GM19035 (cell line): ENCODE data around the gene RIPOR1.
A peak's percentile ranks its signal among the peaks of the same experiment; 100 is the strongest.

Experiments
- ATAC-seq: cut with Tn5 transposase; IDR thresholded peaks from one replicate; pipeline ENCODE4 v1.9.1; 2021; ENCODE audit not compliant: unreplicated experiment

The RIPOR1 gene

GRCh38 chr16:67537636-67538591 is 9.3 kb downstream of the RIPOR1 start:
- peak; percentile 43 for ATAC-seq

DNA sequence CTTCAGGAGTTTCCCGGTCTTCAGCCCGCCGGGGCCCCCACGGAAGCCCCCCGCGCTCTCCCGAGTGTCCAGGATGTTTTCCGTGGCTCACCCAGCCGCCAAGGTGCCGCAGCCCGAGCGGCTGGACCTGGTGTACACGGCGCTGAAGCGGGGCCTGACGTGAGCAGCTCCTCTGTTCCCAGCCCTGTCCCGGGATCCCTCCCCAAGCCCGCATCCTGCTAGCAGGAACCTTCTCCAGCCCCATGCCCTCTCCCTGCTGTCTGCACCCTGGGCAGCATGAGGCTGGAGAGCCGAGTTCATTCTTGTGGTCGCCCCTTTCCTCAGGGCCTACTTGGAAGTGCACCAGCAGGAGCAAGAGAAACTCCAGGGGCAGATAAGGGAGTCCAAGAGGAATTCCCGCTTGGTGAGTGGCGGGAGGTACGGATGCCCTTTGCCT is 10.1 kb downstream of the RIPOR1 start:
- ATAC-seq, result no peak

- no peak for ATAC-seq
Observed at GRCh38 chr16:67539271-67539670, 10.6 kb downstream of the RIPOR1 start.

DNA sequence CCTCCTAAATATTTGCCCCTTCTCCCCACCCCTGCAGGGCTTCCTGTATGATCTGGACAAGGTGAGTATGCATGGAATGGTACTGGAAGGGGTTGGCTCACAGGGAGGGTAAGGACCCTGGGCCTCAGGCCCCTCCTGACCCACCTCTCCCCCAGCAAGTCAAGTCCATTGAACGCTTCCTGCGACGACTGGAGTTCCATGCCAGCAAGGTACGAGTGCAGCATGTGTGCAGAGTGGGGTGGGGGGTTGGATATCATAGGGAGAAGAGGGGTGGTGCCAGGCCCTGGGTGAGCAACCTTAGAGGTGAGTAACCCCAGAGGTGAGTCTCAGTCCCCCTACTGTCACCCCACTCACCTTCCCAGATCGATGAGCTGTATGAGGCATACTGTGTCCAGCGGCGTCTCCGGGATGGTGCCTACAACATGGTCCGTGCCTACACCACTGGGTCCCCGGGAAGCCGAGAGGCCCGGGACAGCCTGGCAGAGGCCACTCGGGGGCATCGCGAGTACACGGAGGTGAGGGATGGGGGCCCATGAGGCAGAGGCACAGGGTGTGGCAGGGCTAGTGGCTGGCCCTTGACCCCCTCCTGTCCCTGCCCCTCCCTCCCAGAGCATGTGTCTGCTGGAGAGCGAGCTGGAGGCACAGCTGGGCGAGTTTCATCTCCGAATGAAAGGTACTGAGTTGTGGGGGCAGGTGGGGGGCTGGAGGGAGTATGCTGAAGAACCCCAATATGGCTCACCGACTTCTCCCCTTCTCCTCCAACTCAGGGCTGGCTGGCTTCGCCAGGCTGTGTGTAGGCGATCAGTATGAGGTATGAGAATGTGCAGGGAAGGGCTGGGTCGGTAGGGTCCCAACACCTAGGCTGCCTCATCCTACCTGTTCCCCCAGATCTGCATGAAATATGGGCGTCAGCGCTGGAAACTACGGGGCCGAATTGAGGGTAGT is 11.3 kb downstream of the RIPOR1 start:
- no peak for ATAC-seq

DNA sequence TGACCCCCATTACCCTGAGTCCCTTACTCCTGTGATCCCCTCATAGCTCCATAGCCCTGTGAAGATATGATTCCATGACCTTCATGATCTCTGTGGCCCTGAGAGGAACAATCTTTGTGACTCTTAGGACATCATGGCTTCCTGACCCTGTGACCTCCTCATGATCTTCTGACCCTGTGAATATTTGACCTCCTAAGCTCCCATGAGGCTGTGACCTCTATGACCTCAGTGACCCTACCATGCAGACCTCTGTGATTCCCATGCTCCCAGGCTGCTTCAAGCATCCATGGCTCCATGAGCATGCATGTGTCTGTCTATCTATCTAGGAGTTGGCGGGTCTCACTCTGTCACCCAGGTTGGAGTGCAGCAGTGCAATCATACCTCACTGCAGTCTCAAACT is 12.1 kb downstream of the RIPOR1 start:
- ATAC-seq, result no peak

GRCh38 chr16:67541391-67542263 is 13.0 kb downstream of the RIPOR1 start:
- ATAC-seq, result no peak

DNA sequence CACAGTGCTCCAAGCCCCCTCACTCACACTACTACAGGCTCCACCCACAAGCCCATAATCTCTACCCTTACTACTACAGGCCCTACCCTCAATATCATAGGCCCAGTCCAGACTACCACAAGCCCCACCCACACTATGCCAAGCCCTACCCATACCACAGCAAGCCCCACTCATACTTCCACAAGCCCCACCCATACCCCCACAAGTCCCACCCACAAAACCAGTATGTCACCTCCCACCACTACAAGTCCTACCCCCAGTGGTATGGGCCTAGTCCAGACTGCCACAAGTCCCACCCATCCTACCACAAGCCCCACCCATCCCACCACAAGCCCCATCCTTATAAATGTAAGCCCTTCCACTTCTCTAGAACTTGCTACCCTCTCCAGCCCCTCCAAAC is 13.8 kb downstream of the RIPOR1 start:
- ATAC-seq, result no peak

DNA sequence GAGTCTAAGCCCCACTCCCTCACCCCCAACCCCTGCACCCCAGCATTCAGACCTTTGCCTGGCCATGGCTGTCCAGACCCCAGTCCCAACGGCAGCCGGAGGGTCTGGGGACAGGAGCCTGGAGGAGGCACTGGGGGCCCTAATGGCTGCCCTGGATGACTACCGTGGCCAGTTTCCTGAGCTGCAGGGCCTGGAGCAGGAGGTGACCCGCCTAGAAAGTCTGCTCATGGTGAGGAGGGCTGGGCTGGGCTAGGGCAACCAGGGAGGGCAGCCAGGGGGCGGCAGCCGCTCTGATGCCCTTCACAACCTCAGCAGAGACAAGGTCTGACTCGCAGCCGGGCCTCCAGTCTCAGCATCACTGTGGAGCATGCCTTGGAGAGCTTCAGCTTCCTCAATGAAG is 14.4 kb downstream of the RIPOR1 start:
- no peak for ATAC-seq

- ATAC-seq, result no peak
Observed at GRCh38 chr16:67543582-67543981, 15.0 kb downstream of the RIPOR1 start.

GRCh38 chr16:67544329-67544841 is 15.8 kb downstream of the RIPOR1 start:
- no peak for ATAC-seq

DNA sequence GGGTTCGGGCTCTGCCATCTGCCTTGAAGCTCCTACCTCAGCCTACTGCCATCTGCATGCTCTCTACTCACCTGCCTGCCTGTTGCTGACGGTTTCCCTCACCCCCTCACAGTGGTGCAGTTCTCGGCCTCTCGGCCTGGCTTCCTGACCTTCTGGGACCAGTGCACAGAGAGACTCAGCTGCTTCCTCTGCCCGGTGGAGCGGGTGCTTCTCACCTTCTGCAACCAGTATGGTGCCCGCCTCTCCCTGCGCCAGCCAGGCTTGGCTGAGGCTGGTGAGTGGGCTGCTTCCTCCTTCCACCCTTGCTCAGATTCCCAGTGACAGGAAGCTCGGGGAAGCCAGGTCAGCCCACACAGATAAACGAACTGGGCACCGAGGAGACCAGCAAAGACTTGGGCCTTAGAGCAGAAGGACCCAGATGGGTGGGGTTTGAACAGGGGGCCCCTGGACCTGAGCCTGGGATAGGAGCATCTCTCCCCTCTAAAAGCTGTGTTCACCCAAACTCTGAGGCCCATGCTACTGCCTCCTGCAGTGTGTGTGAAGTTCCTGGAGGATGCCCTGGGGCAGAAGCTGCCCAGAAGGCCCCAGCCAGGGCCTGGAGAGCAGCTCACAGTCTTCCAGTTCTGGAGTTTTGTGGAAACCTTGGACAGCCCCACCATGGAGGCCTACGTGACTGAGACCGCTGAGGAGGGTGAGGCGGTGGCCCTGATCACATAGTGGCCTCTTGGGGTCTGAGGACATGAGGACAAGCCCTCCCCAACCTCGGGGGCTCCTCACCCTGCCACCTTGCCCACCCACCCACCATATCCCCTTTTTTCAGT is 16.4 kb downstream of the RIPOR1 start:
- ATAC-seq, result no peak

DNA sequence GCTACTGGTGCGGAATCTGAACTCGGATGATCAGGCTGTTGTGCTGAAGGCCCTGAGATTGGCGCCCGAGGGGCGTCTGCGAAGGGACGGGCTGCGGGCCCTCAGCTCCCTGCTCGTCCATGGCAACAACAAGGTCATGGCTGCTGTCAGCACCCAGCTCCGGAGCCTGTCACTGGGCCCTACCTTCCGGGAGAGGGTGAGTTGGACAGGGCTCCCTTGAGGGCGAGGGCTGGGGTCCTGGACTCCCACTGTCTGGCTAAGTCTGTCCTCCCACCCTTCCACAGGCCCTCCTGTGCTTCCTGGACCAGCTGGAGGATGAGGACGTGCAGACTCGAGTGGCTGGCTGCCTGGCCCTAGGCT is 17.0 kb downstream of the RIPOR1 start:
- ATAC-seq, result no peak

DNA sequence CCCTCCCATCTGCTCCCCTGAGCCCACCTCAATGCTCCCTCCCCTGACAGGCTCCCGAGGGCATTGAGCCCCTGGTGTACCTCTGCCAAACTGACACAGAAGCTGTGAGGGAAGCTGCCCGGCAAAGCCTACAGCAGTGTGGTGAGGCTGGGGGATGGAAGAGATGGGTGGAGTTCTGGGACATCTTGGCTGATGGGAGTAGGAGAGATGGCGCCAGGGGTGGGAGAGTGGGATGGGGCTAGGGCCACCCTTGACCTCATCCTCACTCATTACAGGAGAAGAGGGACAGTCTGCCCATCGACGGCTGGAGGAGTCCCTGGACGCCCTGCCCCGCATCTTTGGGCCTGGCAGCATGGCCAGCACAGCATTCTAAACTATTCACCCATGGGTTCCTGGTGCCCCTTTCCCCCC is 17.5 kb downstream of the RIPOR1 start:
- ATAC-seq, result no peak

GRCh38 chr16:67546761-67547422 is 18.3 kb downstream of the RIPOR1 start:
- ATAC-seq, result no peak

- peak; percentile 43 for ATAC-seq
Observed at GRCh38 chr16:67547423-67548264, 19.0 kb downstream of the RIPOR1 start.

- peak; percentile 39 for ATAC-seq
Observed at GRCh38 chr16:67548265-67549126, 19.9 kb downstream of the RIPOR1 start.

DNA sequence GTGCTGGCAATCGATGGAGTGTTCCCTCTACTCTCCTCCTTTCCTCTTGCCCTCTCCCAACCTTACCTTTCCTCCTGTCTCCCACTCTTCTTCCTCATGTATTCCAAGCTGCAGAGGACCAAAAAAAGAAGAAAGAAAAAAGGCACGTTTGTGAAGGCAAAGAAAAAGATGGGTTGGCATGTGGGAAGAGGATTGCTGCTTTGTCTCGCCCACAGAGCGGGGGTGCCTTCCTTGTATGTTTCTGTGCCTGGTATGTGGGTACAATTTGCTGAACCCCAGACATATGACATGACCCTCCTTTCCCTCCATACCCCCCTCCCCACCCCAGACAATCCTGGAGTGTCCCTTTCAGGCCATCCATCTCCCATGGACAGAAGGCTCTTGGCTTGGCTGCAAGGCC is 20.6 kb downstream of the RIPOR1 start:
- no peak for ATAC-seq
